Upper lobe of left lung (tissue), 4 donors: Measurements from ENCODE around the gene LBHD1.

Source experiments
- CTCF ChIP-seq, 6 experiments: fragments of 450-650 bp in 4 of 6; fragments of 200-600 bp in 2 of 6; sonication (generic) in 2 of 6; IDR thresholded peaks; one replicate each; pipeline ENCODE4 v1.5.1; 2016 to 2019; ENCODE audit warnings: antibody characterized with exemption in 6 of 6
- EP300 ChIP-seq, 4 donors: sonication (generic); formaldehyde crosslinking; IDR thresholded peaks; one replicate each; pipeline ENCODE4 v1.5.1; 2017; ENCODE audit warnings: antibody characterized with exemption in 4 of 4, control low read depth in 2 of 4
- POLR2A ChIP-seq, 4 donors: fragments of 450-650 bp; IDR thresholded peaks; one replicate each; pipeline ENCODE4 v1.5.1; 2016 to 2017; ENCODE audit warnings: antibody characterized with exemption in 4 of 4, mild to moderate bottlenecking in 2 of 4
- POLR2AphosphoS5 ChIP-seq, 2 donors: sonication (generic); formaldehyde crosslinking; IDR thresholded peaks; one replicate each; pipeline ENCODE4 v1.5.1; 2017; ENCODE audit warnings: antibody characterized with exemption in 2 of 2

- TF ChIP-seq CTCF (IDR thresholded peaks at IDR 0.05) (no peak), EP300 (IDR thresholded peaks at IDR 0.05) (no peak), POLR2A (IDR thresholded peaks at IDR 0.05) (no peak), POLR2AphosphoS5 (IDR thresholded peaks at IDR 0.05) (no peak)
These were observed 19.7 kb downstream of the LBHD1 start for GRCh38 chr11:62652161-62653006.
